Measurements from ENCODE around the gene CORIN.
"Not testable (repeated sequence)": the region's sequence is repeated elsewhere in the genome, so short reads cannot be mapped to it uniquely, and the experiment has no call there.

Gene CORIN

DNA sequence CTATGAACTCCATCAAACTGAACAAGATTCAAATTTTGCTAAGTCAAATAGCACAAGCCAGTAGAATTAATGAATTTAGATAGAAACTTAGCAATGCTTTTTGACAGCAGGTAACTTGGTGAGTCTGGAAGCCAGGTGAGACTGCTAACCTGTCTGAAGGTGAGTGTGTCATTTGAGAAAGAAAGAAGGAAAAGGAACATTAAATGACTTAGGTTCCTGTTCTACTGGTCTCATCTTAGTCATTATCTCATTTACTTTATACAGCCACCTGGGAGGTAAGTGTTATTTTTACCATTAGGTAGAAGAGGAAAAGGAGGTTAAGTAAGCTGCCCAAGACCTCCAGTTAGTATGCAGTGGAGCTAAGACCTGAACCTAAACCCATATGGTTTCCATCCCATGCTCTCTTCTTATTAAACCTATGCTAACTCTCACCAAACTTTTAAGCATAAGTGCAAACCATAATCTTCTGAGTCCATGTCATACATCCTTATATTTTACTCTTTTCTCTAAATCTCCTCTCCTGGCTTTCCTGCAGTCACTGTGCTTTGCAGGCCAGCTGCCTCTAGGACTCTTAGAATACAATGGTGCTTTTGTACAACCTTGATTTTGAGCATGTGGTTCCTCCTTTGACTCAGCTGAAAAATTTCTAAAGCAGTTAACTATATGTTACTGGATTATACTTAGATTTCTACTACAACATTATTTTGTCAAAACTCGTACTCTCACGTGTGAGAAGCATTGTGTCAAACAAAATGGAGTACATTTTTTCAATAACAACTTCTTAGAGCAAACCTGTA, 284.3 kb downstream of the CORIN start:
- DNase-seq, result no peak

DNA sequence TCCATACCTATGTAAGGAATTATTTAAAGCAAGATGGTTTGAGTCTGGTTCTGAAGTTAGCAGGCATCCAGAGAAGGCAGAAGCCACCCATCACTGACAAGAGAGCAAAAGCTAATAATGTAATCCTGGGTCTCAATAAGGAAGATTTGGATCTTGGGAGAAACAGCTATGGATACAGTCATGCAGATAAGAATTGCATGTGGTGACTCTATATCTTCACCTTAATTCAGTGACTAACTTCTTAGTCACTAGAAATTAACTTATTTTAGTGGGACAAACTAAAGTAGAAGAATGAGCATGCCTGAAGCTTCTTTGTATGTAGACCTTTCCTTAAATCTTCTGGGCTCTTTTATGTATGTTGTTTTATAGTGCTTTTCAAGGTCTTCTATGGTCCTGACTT, 286.2 kb downstream of the CORIN start:
- DNase-seq, result no peak

DNA sequence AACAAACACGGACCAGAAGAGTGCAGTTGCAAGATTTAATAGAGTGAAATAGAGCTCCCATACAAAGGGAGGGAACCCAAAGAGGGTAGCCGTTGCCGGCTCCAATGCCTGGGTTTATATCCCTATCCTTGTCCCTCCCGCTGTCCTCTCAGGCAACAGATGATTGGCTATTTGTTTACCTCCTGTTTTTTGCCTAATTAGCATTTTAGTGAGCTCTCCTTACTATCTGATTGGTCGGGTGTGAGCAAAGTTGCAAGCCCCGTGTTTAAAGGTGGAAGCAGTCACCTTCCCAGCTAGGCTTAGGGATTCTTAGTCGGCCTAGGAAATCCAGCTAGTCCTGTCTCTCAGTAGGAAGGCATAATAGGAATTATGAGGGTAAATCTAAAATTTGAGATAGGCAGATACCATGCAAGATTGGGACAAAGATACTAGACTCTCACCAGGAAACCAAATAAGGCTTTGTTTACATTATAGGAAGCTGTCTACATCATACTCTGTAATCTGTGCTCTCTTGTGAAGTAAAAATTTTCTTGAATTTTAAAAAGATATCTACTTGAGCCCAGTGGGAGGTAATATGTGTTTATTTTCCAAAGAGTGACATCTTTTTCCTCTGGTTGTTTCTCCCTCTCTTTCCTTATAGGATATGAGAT, 286.8 kb downstream of the CORIN start:
- no peak for DNase-seq

DNA sequence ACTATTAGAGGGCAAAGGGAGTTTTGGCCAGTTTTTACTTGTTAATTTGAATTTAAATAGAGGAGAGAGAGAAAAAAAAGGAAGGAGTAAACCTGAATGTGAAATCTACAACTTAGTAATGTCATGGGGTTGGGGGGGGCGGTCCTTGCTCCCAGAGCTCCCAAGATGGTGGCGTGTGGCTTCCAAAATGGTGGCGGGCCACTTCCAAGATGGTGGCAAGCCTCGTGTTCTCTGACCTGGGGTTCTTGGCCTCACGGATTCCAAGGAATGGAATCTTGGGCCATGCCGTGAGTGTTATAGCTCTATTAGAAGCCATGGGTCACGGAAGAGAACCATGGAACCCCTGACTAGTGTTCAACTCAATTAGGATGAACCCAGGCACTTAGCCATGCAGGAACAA, 287.5 kb downstream of the CORIN start:
- not testable (repeated sequence) for DNase-seq
